Smooth muscle cell (in vitro differentiated cells): ENCODE measurements around the gene FAF1. TPM values are rescaled to one million over a fixed set of nuclear protein-coding genes. Genes with fewer than 3 reads are reported as not detected.

Experiments
- DNase-seq: peaks from one replicate; lab custom pipeline; 2025; ENCODE audit not compliant: unreplicated experiment; lab: John Stamatoyannopoulos, UW
- H2AFZ ChIP-seq: fragments of 200-600 bp; sonication (generic); 2 replicates; pipeline ENCODE4 v1.6.0; 2016; ENCODE audit warnings: antibody characterized with exemption, low read depth, mild to moderate bottlenecking
- H3F3A ChIP-seq: fragments of 200-600 bp; sonication (generic); 2 replicates; pipeline ENCODE4 v1.6.0; 2017; ENCODE audit warnings: antibody characterized with exemption, low read depth
- H3K27ac ChIP-seq: fragments of 200-600 bp; sonication (generic); 2 replicates; pipeline ENCODE4 v1.5.1; 2016; ENCODE audit warnings: low read depth, mild to moderate bottlenecking
- H3K27me3 ChIP-seq: fragments of 200-600 bp; sonication (generic); 2 replicates; pipeline ENCODE4 v1.6.1; 2016; ENCODE audit warnings: low read depth, mild to moderate bottlenecking
- H3K36me3 ChIP-seq: fragments of 200-600 bp; sonication (generic); 2 replicates; pipeline ENCODE4 v1.5.1; 2016; ENCODE audit warnings: low read depth
- H3K4me1 ChIP-seq: fragments of 200-600 bp; sonication (generic); 2 replicates; pipeline ENCODE4 v1.5.1; 2016; ENCODE audit warnings: low read depth
- H3K4me2 ChIP-seq: fragments of 200-600 bp; sonication (generic); 2 replicates; pipeline ENCODE4 v1.6.0; 2016; ENCODE audit warnings: mild to moderate bottlenecking
- H3K4me3 ChIP-seq: fragments of 200-600 bp; sonication (generic); 2 replicates; pipeline ENCODE4 v1.5.1; 2016; ENCODE audit warnings: mild to moderate bottlenecking
- H3K79me2 ChIP-seq: fragments of 200-600 bp; sonication (generic); 2 replicates; pipeline ENCODE4 v1.6.0; 2016; ENCODE audit warnings: low read depth, mild to moderate bottlenecking
- H3K9ac ChIP-seq: fragments of 200-600 bp; sonication (generic); 2 replicates; pipeline ENCODE4 v1.6.0; 2016; ENCODE audit warnings: low read depth
- H3K9me3 ChIP-seq: fragments of 200-600 bp; sonication (generic); replicated peaks from 2 replicates; pipeline ENCODE4 v1.5.1; 2016; ENCODE audit warnings: low read depth
- H4K20me1 ChIP-seq: fragments of 200-600 bp; sonication (generic); 2 replicates; pipeline ENCODE4 v1.6.0; 2016; ENCODE audit warnings: low read depth
- WGBS: methylation state at CpG from one replicate; pipeline ENCODE4 v1.1.7; 2016; ENCODE audit warnings: low lambda C conversion rate; 5-methylcytosine and 5-hydroxymethylcytosine counted together
- polyA plus RNA-seq: library from polyadenylated mRNA; unstranded; fragments of >200 nt; fragmentation: Nextera tagmentation; extraction: Ambion mirVana; gene quantifications from 2 replicates; pipeline ENCODE4 v1.2.1, GENCODE V29; 2016
- total RNA-seq: library from RNA; depleted of rRNA; stranded (reverse); fragments of >200 nt; gene quantifications from 2 replicates; pipeline ENCODE4 v1.2.3, GENCODE V29; 2014
- TF ChIP-seq, protein P1 (sequence below): fragments of 200-600 bp; sonication (generic); IDR thresholded peaks from 2 replicates; pipeline ENCODE4 v1.5.1; 2017; ENCODE audit warnings: borderline replicate concordance, mild to moderate bottlenecking, antibody characterized with exemption; ENCODE audit not compliant: insufficient read depth, poor library complexity, severe bottlenecking

The FAF1 gene
- total and polyA plus RNA-seq, 2 experiments from 2014 or later = 51.5 to 51.6 TPM

DNA sequence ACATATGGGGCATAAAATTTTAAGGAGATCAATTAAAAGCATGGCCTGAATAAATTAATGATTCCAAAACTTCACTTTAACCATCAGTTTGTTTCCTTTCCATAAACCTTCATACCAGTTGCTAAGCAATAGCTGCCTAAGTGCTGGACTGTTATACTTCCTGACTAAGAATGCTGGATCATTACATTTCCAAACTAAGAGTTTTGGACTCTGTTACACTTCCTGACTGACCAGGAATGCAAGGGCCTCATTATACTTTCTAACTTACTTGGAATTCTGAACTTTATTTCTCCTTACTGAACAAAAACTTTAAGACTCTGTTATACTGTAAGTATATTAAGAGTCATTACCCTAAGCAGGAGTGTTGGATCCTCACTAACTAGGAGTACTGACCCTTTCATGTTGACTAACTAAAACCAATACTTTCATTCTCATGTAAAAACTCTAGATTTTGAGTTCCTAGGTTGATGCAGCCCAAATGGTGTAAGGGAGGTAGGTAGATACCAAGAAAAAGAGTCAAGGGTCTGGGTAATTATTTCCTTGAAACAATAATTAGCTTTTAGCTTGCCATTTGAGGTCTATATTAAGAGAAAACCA lies 118.2 kb downstream of the FAF1 start:
- H3K4me3 ChIP-seq = no peak overlapping the region
- H4K20me1 ChIP-seq = peaks cover 18% of the 10 kb centered on the region
- peaks cover 26% of the 10 kb centered on the region for H3K79me2 ChIP-seq
- H3K9ac ChIP-seq = no peak overlapping the region
- H3K27me3 ChIP-seq = no peaks in the 10 kb centered on the region
- no peak overlapping the region for H3K4me2 ChIP-seq
- H3K27ac ChIP-seq = no peak overlapping the region
- H3K36me3 ChIP-seq = no peaks in the 10 kb centered on the region
- H3F3A ChIP-seq = no peaks in the 10 kb centered on the region
- H3K9me3 ChIP-seq = no peaks in the 10 kb centered on the region
- DNase-seq = no peak
- TF ChIP-seq, protein P1, sequence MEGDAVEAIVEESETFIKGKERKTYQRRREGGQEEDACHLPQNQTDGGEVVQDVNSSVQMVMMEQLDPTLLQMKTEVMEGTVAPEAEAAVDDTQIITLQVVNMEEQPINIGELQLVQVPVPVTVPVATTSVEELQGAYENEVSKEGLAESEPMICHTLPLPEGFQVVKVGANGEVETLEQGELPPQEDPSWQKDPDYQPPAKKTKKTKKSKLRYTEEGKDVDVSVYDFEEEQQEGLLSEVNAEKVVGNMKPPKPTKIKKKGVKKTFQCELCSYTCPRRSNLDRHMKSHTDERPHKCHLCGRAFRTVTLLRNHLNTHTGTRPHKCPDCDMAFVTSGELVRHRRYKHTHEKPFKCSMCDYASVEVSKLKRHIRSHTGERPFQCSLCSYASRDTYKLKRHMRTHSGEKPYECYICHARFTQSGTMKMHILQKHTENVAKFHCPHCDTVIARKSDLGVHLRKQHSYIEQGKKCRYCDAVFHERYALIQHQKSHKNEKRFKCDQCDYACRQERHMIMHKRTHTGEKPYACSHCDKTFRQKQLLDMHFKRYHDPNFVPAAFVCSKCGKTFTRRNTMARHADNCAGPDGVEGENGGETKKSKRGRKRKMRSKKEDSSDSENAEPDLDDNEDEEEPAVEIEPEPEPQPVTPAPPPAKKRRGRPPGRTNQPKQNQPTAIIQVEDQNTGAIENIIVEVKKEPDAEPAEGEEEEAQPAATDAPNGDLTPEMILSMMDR = no peak
- H2AFZ ChIP-seq = no peak overlapping the region
- no peaks in the 10 kb centered on the region for H3K4me1 ChIP-seq

- TF ChIP-seq, protein P1 = no peak
- Histone ChIP-seq H3F3A (no peaks in the 10 kb centered on the region), H3K27ac (no peak overlapping the region), H2AFZ (no peak overlapping the region), H3K9ac (no peak overlapping the region), H3K27me3 (no peaks in the 10 kb centered on the region), H3K4me3 (no peak overlapping the region), H3K36me3 (no peaks in the 10 kb centered on the region), H3K9me3 (no peaks in the 10 kb centered on the region), H3K79me2 (peaks cover 22% of the 10 kb centered on the region), H3K4me2 (no peak overlapping the region), H3K4me1 (no peaks in the 10 kb centered on the region), H4K20me1 (peaks cover 16% of the 10 kb centered on the region)
- no peak for DNase-seq
Measured at GRCh38 chr1:50836117-50836516, 124.0 kb downstream of the FAF1 start.

GRCh38 chr1:50833216-50833615 lies 126.9 kb downstream of the FAF1 start:
- H3K79me2 ChIP-seq = peaks cover 10% of the 10 kb centered on the region

DNA sequence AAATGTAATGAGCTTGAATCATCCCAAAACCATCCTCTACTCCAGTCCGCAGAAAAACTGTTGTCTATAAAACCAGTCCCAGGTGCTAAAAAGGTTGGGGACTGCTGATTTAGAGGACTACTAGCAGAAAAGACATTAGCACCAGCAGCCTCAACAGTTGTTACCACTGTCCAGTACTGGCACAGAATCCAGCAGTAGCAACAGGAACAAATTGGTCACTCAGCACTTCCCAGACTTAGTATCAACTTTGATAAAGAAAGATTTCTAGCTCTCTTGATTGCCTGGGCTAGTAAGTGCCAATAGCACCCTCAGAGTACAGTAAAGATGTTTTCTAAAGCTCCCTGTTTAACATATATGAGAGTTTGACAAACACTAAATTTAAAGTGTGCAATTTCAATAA lies 127.9 kb downstream of the FAF1 start:
- 100% methylated on average over 1 of the region's 1 CpG for WGBS
- DNase-seq = no peak
- Histone ChIP-seq H3K9me3 (no peaks in the 10 kb centered on the region), H3K4me1 (no peaks in the 10 kb centered on the region), H3K4me3 (no peak overlapping the region), H3K27me3 (no peaks in the 10 kb centered on the region), H3K36me3 (no peaks in the 10 kb centered on the region), H3F3A (no peaks in the 10 kb centered on the region), H3K27ac (no peak overlapping the region), H3K9ac (no peak overlapping the region), H3K4me2 (no peak overlapping the region), H2AFZ (no peak overlapping the region), H3K79me2 (peaks cover 11% of the 10 kb centered on the region), H4K20me1 (peaks cover 13% of the 10 kb centered on the region)
- TF ChIP-seq, protein P1 = no peak

More at GRCh38 chr1:50833216-50833615, 126.9 kb downstream of the FAF1 start:
- Histone ChIP-seq H3K9ac (no peak overlapping the region), H3K4me1 (no peaks in the 10 kb centered on the region), H3K4me3 (no peak overlapping the region), H3F3A (no peaks in the 10 kb centered on the region), H3K4me2 (no peak overlapping the region), H3K27ac (no peak overlapping the region), H4K20me1 (peaks cover 13% of the 10 kb centered on the region), H3K9me3 (no peaks in the 10 kb centered on the region), H2AFZ (no peak overlapping the region), H3K27me3 (no peaks in the 10 kb centered on the region), H3K36me3 (no peaks in the 10 kb centered on the region)
- no peak for DNase-seq
- 100% methylated on average over 1 of the region's 1 CpG for WGBS
- TF ChIP-seq, protein P1 = no peak
